A549 (cell line): Measurements from ENCODE around the gene PPP2R5E. TPM values are rescaled to one million over a fixed set of nuclear protein-coding genes. Genes with fewer than 3 reads are reported as not detected.

Experiments used
- ATAC-seq, 2 experiments: fragments of 200-7000 bp in 1 of 2; fragments of >200 bp in 1 of 2; cut with Nextera tagmentation in 1 of 2; cut with Tn5 transposase in 1 of 2; 3 replicates each; pipeline versions ENCODE4 v1.8.0 to v1.9.1; 2018 to 2020; ENCODE audit warnings: mild to moderate bottlenecking in 1 of 2, moderate library complexity in 1 of 2
- CTCF ChIA-PET: fragments of 300-600 bp; sonication (Branson Sonifier 250); formaldehyde crosslinking; extraction: SDS; loops from one replicate; lab custom pipeline; 2021; ENCODE audit warnings: antibody characterized with exemption, inconsistent platforms; lab: Yijun Ruan, JAX
- POLR2A ChIA-PET: fragments of 350-600 bp; formaldehyde crosslinking; extraction: SDS; loops from one replicate; lab custom pipeline; 2021; ENCODE audit warnings: antibody characterized with exemption, inconsistent platforms; lab: Yijun Ruan, JAX
- DNase-seq, 2 experiments: peaks; one replicate each; pipeline versions ENCODE4 v3.0.0 to v3.0.0-alpha.2; 2011 to 2016; ENCODE audit warnings: low read depth in 1 of 2, low spot score in 1 of 2
- FAIRE-seq: peaks from 2 replicates; lab custom pipeline; 2011; peaks lifted over from hg19 to GRCh38; lab: Jason Lieb, UNC
- H3K27ac ChIP-seq, 2 experiments: fragments of >200 bp; sonication (Bioruptor Twin); formaldehyde crosslinking; 3 replicates each; pipeline ENCODE4 v1.5.1; 2016 to 2017
- H3K4me1 ChIP-seq: fragments of >200 bp; sonication (Bioruptor Twin); formaldehyde crosslinking; 3 replicates; pipeline ENCODE4 v1.6.1; 2016
- H3K4me2 ChIP-seq: fragments of >200 bp; sonication (Bioruptor Twin); formaldehyde crosslinking; 3 replicates; pipeline ENCODE4 v1.6.1; 2016
- H3K4me3 ChIP-seq: fragments of >200 bp; sonication (Bioruptor Twin); formaldehyde crosslinking; 3 replicates; pipeline ENCODE4 v1.5.1; 2016
- H3K9me3 ChIP-seq: fragments of >200 bp; sonication (Bioruptor Twin); formaldehyde crosslinking; 3 replicates; pipeline ENCODE4 v1.6.1; 2016
- CBX8 ChIP-seq: fragments of 200-600 bp; sonication (generic); IDR thresholded peaks from 2 replicates; pipeline ENCODE4 v1.6.1; 2016
- CHD4 ChIP-seq: fragments of 200-600 bp; sonication (generic); IDR thresholded peaks from 2 replicates; pipeline ENCODE4 v1.6.1; 2016; ENCODE audit warnings: antibody characterized with exemption, mild to moderate bottlenecking, borderline replicate concordance
- EHF ChIP-seq: fragments of 250-450 bp; sonication (Bioruptor Pico); IDR thresholded peaks from 2 replicates; pipeline ENCODE4 v1.5.0; 2020; ENCODE audit warnings: mild to moderate bottlenecking
- FOSB ChIP-seq: fragments of 250-450 bp; sonication (Bioruptor Pico); IDR thresholded peaks from 2 replicates; pipeline ENCODE4 v1.5.0; 2020; ENCODE audit warnings: mild to moderate bottlenecking, moderate library complexity
- FOSL2 ChIP-seq, 2 experiments: fragments of 450-650 bp in 1 of 2; fragments of >200 bp in 1 of 2; sonication (Bioruptor Twin) in 1 of 2; formaldehyde crosslinking; IDR thresholded peaks; 2 replicates each; pipeline versions ENCODE4 v1.5.0 to v1.6.1; 2016 to 2020; ENCODE audit warnings: mild to moderate bottlenecking in 1 of 2, moderate library complexity in 1 of 2
- HDAC2 ChIP-seq: fragments of 200-600 bp; sonication (generic); IDR thresholded peaks from 2 replicates; pipeline ENCODE4 v1.6.1; 2016
- MYC ChIP-seq: IDR thresholded peaks from 2 replicates; pipeline ENCODE4 v1.6.1; 2012; ENCODE audit warnings: mild to moderate bottlenecking, inconsistent platforms, low read length, improper control_type of control experiment, borderline replicate concordance
- NFE2L2 ChIP-seq: fragments of 150-350 bp; conservative IDR thresholded peaks from 2 replicates; pipeline ENCODE4 v1.6.1; 2014; ENCODE audit warnings: low read length
- RAD21 ChIP-seq, 2 experiments: fragments of >200 bp in 1 of 2; sonication (Bioruptor Twin) in 1 of 2; formaldehyde crosslinking in 1 of 2; IDR thresholded peaks in 1 of 2; conservative IDR thresholded peaks in 1 of 2; 2 replicates in 1 of 2; 3 replicates in 1 of 2; pipeline ENCODE4 v1.6.1; 2012 to 2018; ENCODE audit warnings: inconsistent platforms in 1 of 2
- SMC3 ChIP-seq: fragments of >200 bp; sonication (Bioruptor Twin); formaldehyde crosslinking; IDR thresholded peaks from 3 replicates; pipeline ENCODE4 v1.6.1; 2018; ENCODE audit warnings: inconsistent platforms
- SREBF2 ChIP-seq: fragments of 450-650 bp; IDR thresholded peaks from 2 replicates; pipeline ENCODE4 v1.6.1; 2014; ENCODE audit warnings: mild to moderate bottlenecking, moderate library complexity
- TP53 ChIP-seq: fragments of 250-450 bp; sonication (Bioruptor Pico); IDR thresholded peaks from 2 replicates; pipeline ENCODE4 v1.5.0; 2021; ENCODE audit warnings: mild to moderate bottlenecking, moderate library complexity
- ZC3H11A ChIP-seq: fragments of 450-650 bp; IDR thresholded peaks from 2 replicates; pipeline ENCODE4 v1.6.1; 2014; ENCODE audit warnings: antibody characterized with exemption, mild to moderate bottlenecking
- ZFP36 ChIP-seq: fragments of 450-650 bp; IDR thresholded peaks from 2 replicates; pipeline ENCODE4 v1.6.1; 2014; ENCODE audit warnings: borderline replicate concordance; ENCODE audit not compliant: partially characterized antibody
- ZSCAN20 ChIP-seq: fragments of 250-450 bp; sonication (Bioruptor Pico); IDR thresholded peaks from 2 replicates; pipeline ENCODE4 v1.8.0; 2022; ENCODE audit warnings: mild to moderate bottlenecking, moderate library complexity
- WGBS: methylation state at CpG from one replicate; pipeline ENCODE4 v1.1.6; 2017; ENCODE audit errors: missing lambda C conversion rate; 5-methylcytosine and 5-hydroxymethylcytosine counted together
- polyA plus RNA-seq, 4 experiments: library from polyadenylated mRNA; depleted of rRNA in 3 of 4; stranded (reverse); fragments of >200 nt; fragmentation: RNase III in 1 of 4; extraction: RNeasy Plus Mini Kit Qiagen cat#74134 plus additional on column Dnase treatment in 1 of 4; gene quantifications; 2 replicates in 3 of 4; 3 replicates in 1 of 4; pipeline ENCODE4 v1.2.3, GENCODE V29; 2011 to 2017
- TF ChIP-seq, protein P1 (sequence below): IDR thresholded peaks from 2 replicates; pipeline ENCODE4 v1.6.1; 2012
- TF ChIP-seq, protein P2 (sequence below): fragments of >200 bp; sonication (Bioruptor Twin); formaldehyde crosslinking; IDR thresholded peaks from 3 replicates; pipeline ENCODE4 v1.6.1; 2016
- TF ChIP-seq, protein P3 (sequence below): fragments of 150-350 bp; IDR thresholded peaks from 2 replicates; pipeline ENCODE4 v1.6.1; 2014; ENCODE audit warnings: low read depth, mild to moderate bottlenecking, low read length
- TF ChIP-seq, protein P4 (sequence below): fragments of 250-450 bp; sonication (Bioruptor Pico); IDR thresholded peaks from 2 replicates; pipeline ENCODE4 v1.5.0; 2021; ENCODE audit warnings: mild to moderate bottlenecking, moderate library complexity, borderline replicate concordance
- TF ChIP-seq, protein P5 (sequence below): fragments of 200-600 bp; sonication (generic); IDR thresholded peaks from 2 replicates; pipeline ENCODE4 v1.6.1; 2016; ENCODE audit warnings: antibody characterized with exemption, mild to moderate bottlenecking, moderate library complexity

The PPP2R5E gene
- polyA plus RNA-seq, 2 of the 4 experiments (the other 2 are of a cell fraction) = 21.4 to 23.2 TPM

DNA sequence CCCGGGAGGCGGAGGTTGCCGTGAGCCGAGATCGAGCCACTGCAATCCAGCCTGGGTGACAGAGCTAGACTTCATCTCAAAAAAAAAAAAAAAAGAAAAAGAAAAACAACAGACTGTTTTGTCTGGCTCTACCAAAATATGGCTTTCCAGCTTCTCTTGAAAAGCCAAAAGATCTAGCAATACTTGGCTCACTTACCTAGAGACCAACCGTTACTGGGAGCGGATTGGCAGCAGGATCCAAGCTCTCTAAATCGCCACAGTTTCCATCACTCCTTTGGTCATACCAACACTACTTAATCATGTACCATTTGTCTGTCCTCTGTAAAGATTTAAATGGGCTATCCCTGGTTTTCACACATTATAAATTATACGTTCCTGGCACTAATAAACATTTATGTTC is 136.8 kb downstream of the PPP2R5E start:
- no peak overlapping the region for H3K27ac ChIP-seq
- 98% methylated on average over 9 of the region's 9 CpGs for WGBS
- ChIA-PET CTCF (interaction anchor here (1.4 to 1.6 kb wide), 2 partner anchors 9 to 138 kb away, joined by 3 to 5 read pairs; no protein-coding TSS in a partner anchor), POLR2A (no interaction called here)
- TF ChIP-seq HDAC2 = no peak
- TF ChIP-seq, protein P1, sequence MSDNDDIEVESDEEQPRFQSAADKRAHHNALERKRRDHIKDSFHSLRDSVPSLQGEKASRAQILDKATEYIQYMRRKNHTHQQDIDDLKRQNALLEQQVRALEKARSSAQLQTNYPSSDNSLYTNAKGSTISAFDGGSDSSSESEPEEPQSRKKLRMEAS = no peak
- no peak for TF ChIP-seq NFE2L2
- no peak for TF ChIP-seq TP53 (CRISPR knock-in tag)
- no peak for TF ChIP-seq RAD21 (conservative IDR thresholded peaks at IDR 0.05 in 1 of 2, IDR thresholded peaks at IDR 0.05 in 1 of 2)
- TF ChIP-seq EHF (CRISPR knock-in tag) = no peak
- TF ChIP-seq FOSB (CRISPR knock-in tag) = no peak
- no peak for TF ChIP-seq CHD4
- TF ChIP-seq FOSL2 (IDR thresholded peaks at IDR 0.05) = no peak
- TF ChIP-seq FOSL2 (CRISPR knock-in tag; IDR thresholded peaks at IDR 0.05) = no peak
- TF ChIP-seq, protein P2, sequence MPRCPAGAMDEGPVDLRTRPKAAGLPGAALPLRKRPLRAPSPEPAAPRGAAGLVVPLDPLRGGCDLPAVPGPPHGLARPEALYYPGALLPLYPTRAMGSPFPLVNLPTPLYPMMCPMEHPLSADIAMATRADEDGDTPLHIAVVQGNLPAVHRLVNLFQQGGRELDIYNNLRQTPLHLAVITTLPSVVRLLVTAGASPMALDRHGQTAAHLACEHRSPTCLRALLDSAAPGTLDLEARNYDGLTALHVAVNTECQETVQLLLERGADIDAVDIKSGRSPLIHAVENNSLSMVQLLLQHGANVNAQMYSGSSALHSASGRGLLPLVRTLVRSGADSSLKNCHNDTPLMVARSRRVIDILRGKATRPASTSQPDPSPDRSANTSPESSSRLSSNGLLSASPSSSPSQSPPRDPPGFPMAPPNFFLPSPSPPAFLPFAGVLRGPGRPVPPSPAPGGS = no peak
- no peak for TF ChIP-seq ZSCAN20
- no peak for TF ChIP-seq ZFP36
- TF ChIP-seq, protein P3, sequence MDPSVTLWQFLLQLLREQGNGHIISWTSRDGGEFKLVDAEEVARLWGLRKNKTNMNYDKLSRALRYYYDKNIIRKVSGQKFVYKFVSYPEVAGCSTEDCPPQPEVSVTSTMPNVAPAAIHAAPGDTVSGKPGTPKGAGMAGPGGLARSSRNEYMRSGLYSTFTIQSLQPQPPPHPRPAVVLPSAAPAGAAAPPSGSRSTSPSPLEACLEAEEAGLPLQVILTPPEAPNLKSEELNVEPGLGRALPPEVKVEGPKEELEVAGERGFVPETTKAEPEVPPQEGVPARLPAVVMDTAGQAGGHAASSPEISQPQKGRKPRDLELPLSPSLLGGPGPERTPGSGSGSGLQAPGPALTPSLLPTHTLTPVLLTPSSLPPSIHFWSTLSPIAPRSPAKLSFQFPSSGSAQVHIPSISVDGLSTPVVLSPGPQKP = no peak
- TF ChIP-seq, protein P4, sequence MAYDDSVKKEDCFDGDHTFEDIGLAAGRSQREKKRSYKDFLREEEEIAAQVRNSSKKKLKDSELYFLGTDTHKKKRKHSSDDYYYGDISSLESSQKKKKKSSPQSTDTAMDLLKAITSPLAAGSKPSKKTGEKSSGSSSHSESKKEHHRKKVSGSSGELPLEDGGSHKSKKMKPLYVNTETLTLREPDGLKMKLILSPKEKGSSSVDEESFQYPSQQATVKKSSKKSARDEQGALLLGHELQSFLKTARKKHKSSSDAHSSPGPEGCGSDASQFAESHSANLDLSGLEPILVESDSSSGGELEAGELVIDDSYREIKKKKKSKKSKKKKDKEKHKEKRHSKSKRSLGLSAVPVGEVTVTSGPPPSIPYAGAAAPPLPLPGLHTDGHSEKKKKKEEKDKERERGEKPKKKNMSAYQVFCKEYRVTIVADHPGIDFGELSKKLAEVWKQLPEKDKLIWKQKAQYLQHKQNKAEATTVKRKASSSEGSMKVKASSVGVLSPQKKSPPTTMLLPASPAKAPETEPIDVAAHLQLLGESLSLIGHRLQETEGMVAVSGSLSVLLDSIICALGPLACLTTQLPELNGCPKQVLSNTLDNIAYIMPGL (CRISPR knock-in tag) = no peak
- TF ChIP-seq SREBF2 = no peak
- TF ChIP-seq, protein P5, sequence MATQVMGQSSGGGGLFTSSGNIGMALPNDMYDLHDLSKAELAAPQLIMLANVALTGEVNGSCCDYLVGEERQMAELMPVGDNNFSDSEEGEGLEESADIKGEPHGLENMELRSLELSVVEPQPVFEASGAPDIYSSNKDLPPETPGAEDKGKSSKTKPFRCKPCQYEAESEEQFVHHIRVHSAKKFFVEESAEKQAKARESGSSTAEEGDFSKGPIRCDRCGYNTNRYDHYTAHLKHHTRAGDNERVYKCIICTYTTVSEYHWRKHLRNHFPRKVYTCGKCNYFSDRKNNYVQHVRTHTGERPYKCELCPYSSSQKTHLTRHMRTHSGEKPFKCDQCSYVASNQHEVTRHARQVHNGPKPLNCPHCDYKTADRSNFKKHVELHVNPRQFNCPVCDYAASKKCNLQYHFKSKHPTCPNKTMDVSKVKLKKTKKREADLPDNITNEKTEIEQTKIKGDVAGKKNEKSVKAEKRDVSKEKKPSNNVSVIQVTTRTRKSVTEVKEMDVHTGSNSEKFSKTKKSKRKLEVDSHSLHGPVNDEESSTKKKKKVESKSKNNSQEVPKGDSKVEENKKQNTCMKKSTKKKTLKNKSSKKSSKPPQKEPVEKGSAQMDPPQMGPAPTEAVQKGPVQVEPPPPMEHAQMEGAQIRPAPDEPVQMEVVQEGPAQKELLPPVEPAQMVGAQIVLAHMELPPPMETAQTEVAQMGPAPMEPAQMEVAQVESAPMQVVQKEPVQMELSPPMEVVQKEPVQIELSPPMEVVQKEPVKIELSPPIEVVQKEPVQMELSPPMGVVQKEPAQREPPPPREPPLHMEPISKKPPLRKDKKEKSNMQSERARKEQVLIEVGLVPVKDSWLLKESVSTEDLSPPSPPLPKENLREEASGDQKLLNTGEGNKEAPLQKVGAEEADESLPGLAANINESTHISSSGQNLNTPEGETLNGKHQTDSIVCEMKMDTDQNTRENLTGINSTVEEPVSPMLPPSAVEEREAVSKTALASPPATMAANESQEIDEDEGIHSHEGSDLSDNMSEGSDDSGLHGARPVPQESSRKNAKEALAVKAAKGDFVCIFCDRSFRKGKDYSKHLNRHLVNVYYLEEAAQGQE = no peak
- TF ChIP-seq SMC3 = no peak
- TF ChIP-seq ZC3H11A = no peak
- TF ChIP-seq MYC = no peak
- TF ChIP-seq CBX8 = no peak
- FAIRE-seq (no peak), ATAC-seq (no peak), DNase-seq (no peak)
- no peaks in the 10 kb centered on the region for H3K4me1 ChIP-seq
- H3K4me2 ChIP-seq = no peak overlapping the region
- H3K4me3 ChIP-seq = no peak overlapping the region
- no peaks in the 10 kb centered on the region for H3K9me3 ChIP-seq
